ENCODE data around the gene LDOC1. TPM values are rescaled to one million over a fixed set of nuclear protein-coding genes. Genes with fewer than 3 reads are reported as not detected.
A peak's percentile ranks its signal among the peaks of the same experiment; 100 is the strongest.
"Not testable (repeated sequence)": the region's sequence is repeated elsewhere in the genome, so short reads cannot be mapped to it uniquely, and the experiment has no call there.

The LDOC1 gene
- total RNA-seq (2014; rRNA removed; shearing (Covaris generic)), result 10.2 and 14.2 TPM in 2 replicates
- polyA plus RNA-seq (2014; cell fraction: nucleus; rRNA removed), result 5.5 and 6.8 TPM in 2 replicates

DNA sequence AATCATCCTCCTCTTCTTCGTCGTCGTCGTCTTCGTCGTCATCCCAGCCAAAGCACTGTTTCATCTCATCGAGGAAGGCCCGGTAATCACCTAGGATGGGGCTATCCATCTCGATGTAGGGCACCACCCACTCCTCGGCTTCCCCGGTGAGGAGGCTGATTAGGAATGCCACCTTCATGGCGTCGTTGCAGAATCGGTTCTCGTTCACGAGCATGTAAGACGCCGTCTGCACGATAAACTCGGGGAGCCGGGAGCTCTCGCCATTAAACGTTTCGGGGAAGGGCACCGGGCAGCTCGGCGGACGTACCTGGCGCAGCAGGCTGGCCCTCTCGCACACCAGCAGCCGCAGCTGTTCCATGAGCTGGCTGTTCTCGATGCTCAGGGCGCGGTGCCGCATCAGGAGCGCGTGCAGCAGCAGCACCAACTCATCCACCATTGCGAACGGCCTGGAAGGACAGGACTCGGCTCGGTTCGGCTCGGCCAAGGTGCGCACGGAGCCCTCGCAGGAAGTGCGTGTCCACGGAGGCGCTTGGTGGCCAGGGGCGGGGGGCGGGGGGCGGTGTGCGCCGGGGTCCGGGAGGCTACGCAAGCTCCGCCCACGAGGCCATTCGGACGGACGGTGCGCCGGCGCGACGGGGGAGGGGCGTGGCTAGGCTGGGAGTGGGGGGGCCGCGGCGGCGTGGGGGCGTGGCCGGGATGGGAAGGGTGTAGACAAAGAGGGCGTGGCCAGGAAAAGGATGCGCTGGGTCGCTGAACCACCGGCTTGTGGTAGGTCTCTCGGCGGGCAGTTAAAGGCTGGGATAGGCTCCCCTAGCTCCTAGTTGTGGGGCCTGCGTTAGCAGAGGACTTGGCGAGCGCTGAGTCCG lies at the start of gene LDOC1:
Gene LDOC1, minus strand, starts transcription at position 544 of the 866 bp plus-strand sequence. Its CDS starts 108 bp downstream, at position 436.
- peak; percentile 82 for DNase-seq (ENCODE audit: extremely low read depth, low read depth)

DNA sequence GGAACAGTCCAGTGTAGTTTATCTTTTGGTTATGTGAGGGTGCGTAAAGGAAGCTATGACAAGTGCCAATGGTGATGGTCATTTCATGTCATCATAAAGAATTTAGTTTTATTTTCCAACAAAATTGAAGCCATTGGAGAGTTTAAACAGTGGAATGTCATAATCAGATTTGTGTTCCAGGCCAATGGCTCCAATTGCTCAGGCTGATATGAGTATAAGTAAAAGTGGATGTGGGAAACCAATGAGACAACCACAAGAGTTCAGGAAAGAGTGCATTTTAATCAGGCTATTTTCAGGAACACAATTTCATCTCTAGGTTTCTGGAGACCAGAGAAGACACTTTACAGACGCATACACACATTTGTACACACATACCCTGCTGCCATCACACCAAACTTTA lies 44.7 kb upstream of the LDOC1 start:
- no peak for DNase-seq (ENCODE audit: extremely low read depth, low read depth)

DNA sequence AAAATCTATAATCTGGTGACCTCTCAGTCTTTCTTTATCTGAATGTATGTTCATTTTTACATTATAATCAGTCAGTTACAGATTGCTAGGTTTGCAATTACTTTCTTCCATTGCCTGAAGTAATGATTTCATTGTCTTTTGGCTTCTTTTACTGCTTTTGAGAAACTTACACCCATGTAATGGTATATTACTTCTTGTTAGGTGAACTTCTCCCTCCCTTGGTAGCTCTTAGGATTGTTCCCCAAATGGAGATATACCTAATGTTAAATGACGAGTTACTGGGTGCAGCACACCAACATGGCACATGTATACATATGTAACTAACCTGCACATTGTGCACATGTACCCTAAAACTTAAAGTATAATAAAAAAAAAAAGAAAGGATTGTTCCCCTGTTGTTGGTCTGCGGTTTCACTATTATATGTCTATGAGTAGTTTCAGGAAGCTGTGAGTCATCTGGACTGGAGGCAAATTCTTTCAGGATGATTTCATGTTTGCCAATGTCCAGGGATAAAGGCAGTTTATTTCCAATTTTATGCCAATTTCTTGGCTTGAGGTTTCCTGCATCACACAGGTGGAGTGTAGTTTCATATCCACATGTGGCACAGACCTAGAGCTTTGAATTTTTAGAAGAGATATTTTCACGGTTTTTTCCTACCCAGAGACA lies 43.5 kb upstream of the LDOC1 start:
- DNase-seq (ENCODE audit: extremely low read depth, low read depth), result peak; percentile 36

DNA sequence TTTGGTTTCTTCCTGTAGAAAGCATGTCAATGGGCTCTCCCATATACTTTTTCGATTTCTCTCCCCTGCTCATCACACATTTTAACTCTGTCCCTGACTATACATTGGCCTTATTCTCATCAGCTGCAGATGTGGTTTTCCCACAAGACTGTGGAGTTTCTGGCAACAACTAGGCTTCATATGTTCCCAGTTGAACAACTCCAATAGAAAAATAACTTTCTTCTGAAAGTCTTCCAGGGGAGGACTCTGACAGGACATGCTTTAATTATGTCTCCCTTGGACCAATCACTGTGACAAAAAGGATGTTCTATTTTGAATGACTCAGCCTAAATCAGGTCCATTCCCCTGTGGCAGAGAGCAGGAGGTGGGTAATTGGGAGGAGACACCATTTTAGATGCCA lies 37.3 kb upstream of the LDOC1 start:
- DNase-seq (ENCODE audit: extremely low read depth, low read depth), result no peak

DNA sequence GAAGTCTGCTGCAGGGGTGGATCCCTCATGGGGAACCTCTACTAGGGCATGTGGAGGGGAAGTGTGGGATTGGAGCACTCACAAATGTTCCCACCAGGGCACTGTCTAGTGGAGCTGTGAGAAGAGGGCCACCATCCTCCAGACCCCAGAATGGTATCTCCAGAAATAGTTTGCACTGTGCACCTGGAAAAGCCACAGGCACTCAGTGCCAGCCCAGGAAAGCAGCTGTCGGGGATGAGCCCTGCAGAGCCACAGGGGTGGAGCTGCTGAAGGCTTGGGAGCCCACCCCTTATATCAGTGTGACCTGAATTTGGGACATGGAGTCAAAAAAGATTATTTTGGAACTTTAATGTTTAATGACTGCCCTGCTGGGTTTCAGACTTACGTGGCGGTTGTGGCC lies 25.0 kb upstream of the LDOC1 start:
- DNase-seq (ENCODE audit: extremely low read depth, low read depth), result no peak

DNA sequence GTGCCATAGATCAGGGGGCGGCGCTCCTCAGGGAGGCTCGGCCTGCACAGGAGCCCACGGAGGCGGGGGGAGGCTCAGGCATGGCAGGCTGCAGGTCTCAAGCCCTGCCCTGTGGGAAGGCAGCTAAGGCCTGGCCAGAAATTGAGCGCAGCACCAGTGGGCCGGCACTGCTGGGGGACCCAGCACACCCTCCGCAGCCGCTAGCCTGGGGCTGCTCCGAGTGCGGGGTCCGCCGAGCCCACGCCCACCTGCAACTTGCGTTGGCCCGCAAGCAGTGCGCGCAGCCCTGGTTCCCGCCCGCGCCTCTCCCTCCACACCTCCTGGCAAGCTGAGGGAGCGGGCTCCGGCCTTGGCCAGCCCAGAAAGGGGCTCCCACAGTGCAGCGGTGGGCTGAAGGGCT lies 11.6 kb upstream of the LDOC1 start:
- not testable (repeated sequence) for DNase-seq (ENCODE audit: extremely low read depth, low read depth)

DNA sequence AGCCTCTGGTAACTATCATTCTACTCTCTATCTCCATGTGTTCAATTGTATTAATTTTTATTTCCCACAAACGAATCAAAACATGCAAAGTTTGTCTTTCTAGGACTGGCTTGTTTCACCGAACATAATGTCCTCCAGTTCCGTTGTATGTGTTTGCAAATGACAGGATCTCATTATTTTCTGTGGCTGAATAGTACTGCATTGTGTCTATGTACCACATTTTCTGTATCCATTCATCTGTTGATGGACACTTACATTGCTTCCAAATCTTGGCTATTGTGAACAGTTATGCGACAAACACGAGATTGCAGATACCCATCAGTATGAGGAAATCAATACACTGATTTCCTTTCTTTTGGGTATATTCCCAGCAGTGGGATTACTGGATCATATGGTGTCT lies 8.4 kb upstream of the LDOC1 start:
- DNase-seq (ENCODE audit: extremely low read depth, low read depth), result no peak

DNA sequence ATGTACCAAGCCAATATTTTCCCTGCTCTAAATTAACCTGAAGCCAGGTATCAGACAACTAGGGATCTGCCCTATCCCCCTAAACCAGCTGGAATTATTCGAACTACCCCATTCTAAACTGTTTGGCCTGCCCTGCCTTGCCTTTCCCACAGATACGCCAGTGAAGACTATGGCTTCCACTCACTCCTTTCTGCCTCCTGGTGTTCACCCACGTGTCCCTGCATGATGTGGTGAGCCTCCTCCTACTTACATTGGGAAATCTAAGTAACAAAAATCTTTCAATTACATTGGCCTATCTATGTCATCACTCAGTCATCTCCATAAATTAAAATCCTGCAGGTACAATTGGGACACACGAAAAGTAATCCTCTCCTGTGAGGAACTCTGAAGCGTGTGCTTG lies 6.1 kb upstream of the LDOC1 start:
- DNase-seq (ENCODE audit: extremely low read depth, low read depth), result no peak

DNA sequence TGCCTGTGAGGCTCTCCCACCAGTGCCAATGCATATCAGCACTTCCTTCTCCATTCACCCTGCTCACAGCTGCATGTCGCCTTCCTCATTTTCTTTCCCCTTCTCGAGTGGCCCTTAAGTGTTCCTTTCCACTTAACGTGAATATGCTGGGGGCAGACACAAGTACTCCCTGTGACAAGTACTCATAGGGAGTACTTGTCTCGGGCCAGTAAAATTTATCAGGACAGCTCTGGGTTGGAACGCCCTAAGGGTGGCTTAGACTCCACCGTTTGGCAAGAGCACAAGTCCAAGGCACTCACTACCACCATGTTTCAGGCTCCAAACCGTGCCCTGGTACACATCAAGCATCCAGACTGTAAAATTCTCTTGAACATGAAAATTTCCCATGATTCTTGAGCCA lies 3.9 kb upstream of the LDOC1 start:
- no peak for DNase-seq (ENCODE audit: extremely low read depth, low read depth)

DNA sequence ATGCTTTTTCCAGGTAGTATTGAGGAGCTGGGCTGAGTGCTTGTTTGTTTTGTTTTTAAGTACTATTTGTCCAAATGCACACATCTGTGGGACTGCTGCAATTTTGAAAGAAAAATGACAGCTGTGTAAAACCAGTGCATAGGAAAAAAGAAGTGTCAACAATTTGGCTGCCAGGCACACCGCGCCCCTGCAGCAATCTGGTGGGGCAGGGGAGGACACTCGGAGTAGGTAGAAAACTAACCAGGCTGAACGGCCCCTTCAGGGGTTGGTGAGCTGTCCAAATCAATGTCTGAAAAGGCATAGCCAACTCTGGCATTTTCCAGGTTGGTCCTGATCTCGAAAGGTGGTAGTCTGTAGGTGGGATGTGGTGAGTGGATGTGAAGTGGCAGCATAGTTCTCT lies 1.1 kb downstream of the LDOC1 start:
- DNase-seq (ENCODE audit: extremely low read depth, low read depth), result no peak

DNA sequence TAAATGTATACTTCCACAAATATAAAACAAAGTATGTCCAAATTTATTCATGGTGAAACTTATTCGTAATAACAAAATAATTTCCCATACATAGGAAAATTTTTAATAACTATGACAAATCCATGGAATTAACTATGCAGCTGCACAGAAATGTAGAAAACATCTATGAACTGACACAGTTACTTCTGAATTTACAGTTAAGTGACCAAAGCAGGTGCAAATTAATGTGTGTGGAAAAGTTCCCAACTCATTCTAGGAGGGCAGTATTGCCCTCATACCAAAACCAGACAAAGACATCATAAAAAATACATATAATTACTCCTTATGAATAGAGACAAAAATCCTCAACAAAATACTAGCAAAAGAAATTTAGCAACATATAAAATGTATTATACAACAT lies 12.5 kb downstream of the LDOC1 start:
- no peak for DNase-seq (ENCODE audit: extremely low read depth, low read depth)

DNA sequence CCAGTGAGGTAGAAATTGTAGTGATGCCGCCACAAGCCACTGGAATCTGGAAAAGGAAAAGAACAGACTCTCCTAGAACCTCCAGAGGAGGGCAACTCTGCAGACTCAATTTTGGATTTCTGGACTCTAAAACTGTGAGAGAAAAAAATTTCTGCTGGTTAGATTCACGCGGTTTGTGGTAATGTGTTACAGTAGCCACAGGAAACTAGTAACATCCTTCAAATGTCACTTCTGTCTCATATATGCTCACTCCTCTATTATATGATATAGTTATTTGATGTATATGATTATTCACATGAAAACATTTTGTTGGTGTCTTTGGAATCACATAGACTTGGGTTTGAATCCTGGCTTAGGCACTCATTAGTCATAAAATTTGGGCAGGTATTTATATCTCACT lies 18.8 kb downstream of the LDOC1 start:
- no peak for DNase-seq (ENCODE audit: extremely low read depth, low read depth)

DNA sequence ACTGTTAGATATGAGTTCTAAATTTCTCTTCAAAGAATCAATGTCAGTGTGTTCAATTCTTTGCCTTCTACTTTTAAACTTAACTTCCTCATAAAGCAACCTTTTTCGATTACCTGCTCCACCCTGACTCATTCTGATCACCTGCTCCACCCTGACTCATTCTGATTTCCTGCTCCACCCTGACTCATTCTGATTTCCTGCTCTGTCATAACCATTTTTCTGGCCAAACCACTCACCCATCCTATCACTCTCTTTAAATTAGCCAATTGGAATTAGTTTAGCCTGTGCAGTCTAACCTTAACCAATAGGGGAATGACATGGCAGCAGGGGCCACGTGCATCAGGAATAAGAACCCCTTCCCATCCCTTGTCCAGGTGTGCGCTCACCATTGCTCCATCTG lies 21.7 kb downstream of the LDOC1 start:
- not testable (repeated sequence) for DNase-seq (ENCODE audit: extremely low read depth, low read depth)

DNA sequence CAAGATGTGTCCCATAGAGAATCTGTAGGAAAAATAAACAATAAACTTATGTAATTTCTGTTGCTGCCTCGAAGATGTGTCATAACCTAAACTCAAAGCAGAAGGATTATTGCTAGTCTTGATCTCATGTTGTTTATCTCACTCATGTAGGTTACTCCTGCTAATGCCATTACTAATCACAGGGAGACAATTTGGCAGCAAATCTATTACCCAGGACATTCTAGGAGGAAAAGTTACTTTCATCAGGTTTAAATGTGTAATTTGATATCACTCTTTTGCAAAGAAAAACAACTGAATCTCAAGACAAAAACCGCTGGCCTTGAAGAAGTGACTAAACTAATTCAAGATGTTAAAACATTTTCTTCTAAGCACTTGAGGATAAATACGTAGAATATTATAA lies 34.0 kb downstream of the LDOC1 start:
- DNase-seq (ENCODE audit: extremely low read depth, low read depth), result no peak

DNA sequence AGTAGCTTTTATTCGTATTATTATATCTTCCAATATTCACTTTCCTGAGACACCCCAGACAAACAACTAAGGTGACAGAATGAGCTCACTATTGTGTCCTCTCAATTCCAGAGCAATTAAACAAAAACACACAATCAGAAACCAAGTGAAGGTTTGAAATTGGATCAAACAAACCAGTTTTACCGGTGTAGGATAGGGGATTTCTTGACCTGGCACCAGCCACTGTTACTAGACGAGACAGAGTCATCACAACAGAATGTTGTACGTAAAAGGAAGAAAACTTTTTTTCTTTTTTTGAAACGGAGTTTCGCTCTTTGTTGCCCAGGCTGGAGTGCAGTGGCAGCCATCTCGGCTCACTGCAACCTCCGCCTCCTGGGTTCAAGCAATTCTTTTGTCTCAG lies 43.7 kb downstream of the LDOC1 start:
- DNase-seq (ENCODE audit: extremely low read depth, low read depth), result no peak

DNA sequence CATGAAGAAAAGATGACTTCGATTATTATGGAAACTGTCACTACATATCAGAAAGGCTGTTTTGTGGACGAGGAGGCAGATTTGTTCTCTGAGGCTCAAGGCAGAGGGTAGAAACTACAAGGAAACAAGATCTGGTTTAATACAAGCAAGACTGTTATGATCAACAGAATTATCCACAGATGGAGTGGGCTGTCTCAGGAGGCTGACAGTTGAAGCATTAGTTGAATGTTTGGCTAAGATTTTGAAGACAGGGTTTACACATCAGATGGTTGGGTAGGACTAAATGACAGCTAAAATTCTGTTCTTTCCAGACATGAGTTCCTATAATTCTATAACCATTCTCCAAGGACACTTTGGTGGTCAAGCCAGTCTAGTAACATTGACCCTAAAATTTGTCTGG lies 49.8 kb downstream of the LDOC1 start:
- no peak for DNase-seq (ENCODE audit: extremely low read depth, low read depth)

Other genes with a start within 250 kb of the LDOC1 start
- not detected in 2 replicates for gene SPANXB1, start 174.5 kb downstream of the LDOC1 start, total RNA-seq (2014; rRNA removed; shearing (Covaris generic))
- gene SPANXC, start 65.4 kb upstream of the LDOC1 start, total RNA-seq (2014; rRNA removed; shearing (Covaris generic)), result not detected in 2 replicates

All from NCI-H460 (cell line).